Loucy (cell line): ENCODE results near the gene AGMAT.

Experiments
- H2AFZ ChIP-seq: fragments of 200-600 bp; sonication (generic); 2 replicates; pipeline ENCODE4 v1.6.0; 2016; ENCODE audit warnings: antibody characterized with exemption, mild to moderate bottlenecking, low read length, moderate library complexity
- H3F3A ChIP-seq: fragments of 200-600 bp; 2 replicates; pipeline ENCODE4 v1.6.0; 2016; ENCODE audit warnings: antibody characterized with exemption, low read depth, mild to moderate bottlenecking
- H3K27me3 ChIP-seq: fragments of 200-600 bp; sonication (generic); 2 replicates; pipeline ENCODE4 v1.6.1; 2014; ENCODE audit warnings: low read length, mild to moderate bottlenecking; ENCODE audit not compliant: insufficient read depth, poor library complexity, severe bottlenecking
- H3K36me3 ChIP-seq: fragments of 200-600 bp; sonication (generic); 2 replicates; pipeline ENCODE4 v1.6.1; 2016; ENCODE audit warnings: low read length; ENCODE audit not compliant: insufficient read depth
- H3K4me1 ChIP-seq: fragments of 200-600 bp; sonication (generic); 2 replicates; pipeline ENCODE4 v1.5.1; 2014; ENCODE audit warnings: low read length, mild to moderate bottlenecking; ENCODE audit not compliant: insufficient read depth, poor library complexity, severe bottlenecking
- H3K4me2 ChIP-seq: fragments of 200-600 bp; sonication (generic); 2 replicates; pipeline ENCODE4 v1.6.0; 2014; ENCODE audit warnings: antibody characterized with exemption, low read length, low read depth, mild to moderate bottlenecking; ENCODE audit not compliant: poor library complexity, severe bottlenecking
- H3K4me3 ChIP-seq: fragments of 200-600 bp; sonication (generic); 2 replicates; pipeline ENCODE4 v1.5.1; 2014; ENCODE audit warnings: low read length, mild to moderate bottlenecking, mixed read lengths; ENCODE audit not compliant: poor library complexity, severe bottlenecking
- H3K79me2 ChIP-seq: fragments of 200-600 bp; sonication (generic); 2 replicates; pipeline ENCODE4 v1.6.1; 2014; ENCODE audit warnings: low read length; ENCODE audit not compliant: insufficient read depth
- H3K9ac ChIP-seq: fragments of 200-600 bp; sonication (generic); 2 replicates; pipeline ENCODE4 v1.6.0; 2014; ENCODE audit warnings: mild to moderate bottlenecking, low read depth, low read length, moderate library complexity; ENCODE audit not compliant: poor library complexity, severe bottlenecking
- H3K9me2 ChIP-seq: fragments of 200-600 bp; sonication (generic); replicated peaks from 2 replicates; pipeline ENCODE4 v1.6.1; 2016; ENCODE audit warnings: low read depth, low read length, mixed read lengths
- H3K9me3 ChIP-seq: fragments of 200-600 bp; sonication (generic); 2 replicates; pipeline ENCODE4 v1.6.1; 2014; ENCODE audit warnings: mild to moderate bottlenecking, antibody characterized with exemption, low read length, low read depth; ENCODE audit not compliant: insufficient read depth
- H4K20me1 ChIP-seq: fragments of 200-600 bp; sonication (generic); 2 replicates; pipeline ENCODE4 v1.6.0; 2014; ENCODE audit warnings: antibody characterized with exemption, low read length, mild to moderate bottlenecking; ENCODE audit not compliant: insufficient read depth, poor library complexity, severe bottlenecking
- EZH2phosphoT487 ChIP-seq: fragments of 200-600 bp; IDR thresholded peaks from 2 replicates; pipeline ENCODE4 v1.6.1; 2018; ENCODE audit warnings: antibody characterized with exemption, mild to moderate bottlenecking, moderate library complexity, borderline replicate concordance
- TF ChIP-seq, protein P1 (sequence below): fragments of 200-600 bp; sonication (generic); conservative IDR thresholded peaks from 2 replicates; pipeline ENCODE4 v1.5.1; 2014; ENCODE audit warnings: mild to moderate bottlenecking, antibody characterized with exemption, low read length

Gene AGMAT

DNA sequence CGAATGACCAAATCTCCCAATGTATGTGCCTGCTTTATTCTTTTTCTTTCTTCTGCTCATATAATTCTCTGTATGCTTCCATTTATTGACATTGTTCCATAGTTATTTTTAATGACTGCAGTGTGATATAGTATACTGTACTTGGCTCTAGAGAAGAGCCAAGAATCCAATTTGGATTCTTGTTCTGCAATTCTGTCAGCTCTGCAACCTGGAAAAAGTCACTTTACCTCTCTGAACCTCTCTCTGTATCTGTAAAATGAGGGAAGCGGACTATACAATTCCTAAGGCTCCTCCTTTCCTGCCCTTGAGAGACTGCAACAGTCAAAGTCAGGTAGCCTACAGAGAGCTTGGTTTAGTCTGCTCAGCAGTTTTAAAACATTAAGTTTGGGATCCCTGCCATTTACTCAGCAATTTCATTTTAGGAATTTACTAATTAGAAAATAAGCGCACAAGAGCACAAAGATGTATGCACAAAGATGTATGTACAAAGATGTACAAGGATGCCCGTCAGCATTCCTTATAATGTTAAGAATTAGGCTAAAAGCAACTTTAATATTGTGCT is 43.5 kb downstream of the AGMAT start:
- Histone ChIP-seq H4K20me1 (no peaks in the 10 kb centered on the region), H3K27me3 (no peaks in the 10 kb centered on the region), H3K9me3 (no peaks in the 10 kb centered on the region), H3K4me3 (no peak overlapping the region), H3K79me2 (no peaks in the 10 kb centered on the region), H2AFZ (no peak overlapping the region), H3K36me3 (peaks cover 3% of the 10 kb centered on the region; the same call in 1 of the 2 replicates), H3K9me2 (no peaks in the 10 kb centered on the region), H3K9ac (no peak overlapping the region), H3K4me2 (no peak overlapping the region), H3F3A (no peaks in the 10 kb centered on the region), H3K4me1 (no peaks in the 10 kb centered on the region)
- TF ChIP-seq EZH2phosphoT487 = no peak

- H2AFZ ChIP-seq = no peak overlapping the region
- H3F3A ChIP-seq = no peaks in the 10 kb centered on the region
- H4K20me1 ChIP-seq = no peaks in the 10 kb centered on the region
- no peak overlapping the region for H3K4me3 ChIP-seq
- H3K4me2 ChIP-seq = no peak overlapping the region
- TF ChIP-seq, protein P1, sequence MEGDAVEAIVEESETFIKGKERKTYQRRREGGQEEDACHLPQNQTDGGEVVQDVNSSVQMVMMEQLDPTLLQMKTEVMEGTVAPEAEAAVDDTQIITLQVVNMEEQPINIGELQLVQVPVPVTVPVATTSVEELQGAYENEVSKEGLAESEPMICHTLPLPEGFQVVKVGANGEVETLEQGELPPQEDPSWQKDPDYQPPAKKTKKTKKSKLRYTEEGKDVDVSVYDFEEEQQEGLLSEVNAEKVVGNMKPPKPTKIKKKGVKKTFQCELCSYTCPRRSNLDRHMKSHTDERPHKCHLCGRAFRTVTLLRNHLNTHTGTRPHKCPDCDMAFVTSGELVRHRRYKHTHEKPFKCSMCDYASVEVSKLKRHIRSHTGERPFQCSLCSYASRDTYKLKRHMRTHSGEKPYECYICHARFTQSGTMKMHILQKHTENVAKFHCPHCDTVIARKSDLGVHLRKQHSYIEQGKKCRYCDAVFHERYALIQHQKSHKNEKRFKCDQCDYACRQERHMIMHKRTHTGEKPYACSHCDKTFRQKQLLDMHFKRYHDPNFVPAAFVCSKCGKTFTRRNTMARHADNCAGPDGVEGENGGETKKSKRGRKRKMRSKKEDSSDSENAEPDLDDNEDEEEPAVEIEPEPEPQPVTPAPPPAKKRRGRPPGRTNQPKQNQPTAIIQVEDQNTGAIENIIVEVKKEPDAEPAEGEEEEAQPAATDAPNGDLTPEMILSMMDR = no peak
- no peak for TF ChIP-seq EZH2phosphoT487
- no peaks in the 10 kb centered on the region for H3K27me3 ChIP-seq
- no peaks in the 10 kb centered on the region for H3K4me1 ChIP-seq
- no peaks in the 10 kb centered on the region for H3K9me3 ChIP-seq
- no peak overlapping the region for H3K9ac ChIP-seq
- no peaks in the 10 kb centered on the region for H3K79me2 ChIP-seq
- no peaks in the 10 kb centered on the region for H3K9me2 ChIP-seq
- H3K36me3 ChIP-seq = peaks cover 3% of the 10 kb centered on the region; the same call in 1 of the 2 replicates
These were observed 44.7 kb downstream of the AGMAT start for GRCh38 chr1:15540186-15540585.

- no peak overlapping the region for H3K4me3 ChIP-seq
- H4K20me1 ChIP-seq = no peaks in the 10 kb centered on the region
- no peaks in the 10 kb centered on the region for H3F3A ChIP-seq
- TF ChIP-seq, protein P1 = no peak
- TF ChIP-seq EZH2phosphoT487 = no peak
- no peak overlapping the region for H2AFZ ChIP-seq
- H3K79me2 ChIP-seq = no peaks in the 10 kb centered on the region
- no peaks in the 10 kb centered on the region for H3K9me2 ChIP-seq
- no peaks in the 10 kb centered on the region for H3K9me3 ChIP-seq
- no peaks in the 10 kb centered on the region for H3K27me3 ChIP-seq
- no peak overlapping the region for H3K4me2 ChIP-seq
- no peak overlapping the region for H3K9ac ChIP-seq
- peaks cover 3% of the 10 kb centered on the region; the same call in 1 of the 2 replicates for H3K36me3 ChIP-seq
- no peaks in the 10 kb centered on the region for H3K4me1 ChIP-seq
These were observed 46.1 kb downstream of the AGMAT start for GRCh38 chr1:15538771-15539170.

DNA sequence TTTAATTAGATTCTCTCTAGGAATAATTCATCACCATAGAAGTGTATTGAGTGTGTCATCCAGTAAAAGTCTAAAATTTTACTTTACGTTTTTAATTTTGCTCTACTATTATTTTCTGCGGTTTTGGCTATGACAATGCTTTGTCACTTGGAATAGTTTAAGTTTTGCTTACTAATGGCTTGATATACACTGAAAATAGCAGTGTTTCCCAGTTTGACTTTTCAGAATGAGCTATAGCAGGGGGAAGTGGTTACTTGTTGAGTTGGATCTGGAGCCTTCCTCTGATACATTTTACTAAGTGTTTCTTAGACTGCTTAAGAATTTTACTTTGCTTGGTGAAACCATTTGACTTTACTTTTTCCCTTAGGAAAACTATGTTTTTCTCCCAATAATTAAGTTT is 53.2 kb downstream of the AGMAT start:
- no peak for TF ChIP-seq EZH2phosphoT487
- TF ChIP-seq, protein P1 = no peak
- no peaks in the 10 kb centered on the region for H3F3A ChIP-seq
- no peaks in the 10 kb centered on the region for H3K27me3 ChIP-seq
- H2AFZ ChIP-seq = no peak overlapping the region
- H3K36me3 ChIP-seq = no peaks in the 10 kb centered on the region
- no peak overlapping the region for H3K4me3 ChIP-seq
- H3K9me2 ChIP-seq = no peaks in the 10 kb centered on the region
- no peak overlapping the region for H3K4me2 ChIP-seq
- no peak overlapping the region for H3K9ac ChIP-seq
- H4K20me1 ChIP-seq = peaks cover 4% of the 10 kb centered on the region
- peaks cover 13% of the 10 kb centered on the region for H3K79me2 ChIP-seq
- H3K9me3 ChIP-seq = no peaks in the 10 kb centered on the region
- H3K4me1 ChIP-seq = peaks cover 10% of the 10 kb centered on the region
